ENCODE data around the gene STN1. TPM values are rescaled to one million over a fixed set of nuclear protein-coding genes. Genes with fewer than 3 reads are reported as not detected.

Gene STN1
- total RNA-seq, 2 experiments from 2014 or later: 34.4 to 37.4 TPM

GRCh38 chr10:103915796-103916195, 2.2 kb downstream of the STN1 start:
- CTCF ChIA-PET: interaction anchor here (1.2 to 1.8 kb wide), 3 partner anchors 28 to 359 kb away, joined by 3 to 8 read pairs (median 5); partner anchors contain the start of gene SFR1
- Mint-ChIP-seq H3K36me3 (ENCODE audit: low read depth) (peaks cover 39% of the 10 kb centered on the region), H3K9me3 (ENCODE audit: low read depth) (peaks cover 7% of the 10 kb centered on the region), H3K4me1 (peaks cover 56% of the 10 kb centered on the region), H3K27me3 (no peaks in the 10 kb centered on the region), H3K27ac (peak overlapping the region; percentile 90), H3K4me3 (peak overlapping the region; percentile 96)
- DNase-seq (peak; percentile 40), ATAC-seq (no peak)
- intact Hi-C loops (cut with DNase I, micrococcal nuclease): loop anchor here (1.0 to 10.0 kb wide), 5 partner anchors 7 to 1413 kb away; partner anchors contain the start of genes ACTR1A (in 1 of the 2), CFAP58 (in 1 of the 2), ITPRIP (in 1 of the 2) and SUFU (in 1 of the 2)
- POLR2A ChIA-PET: interaction anchor here (1.2 kb wide), 1 partner anchor 205 kb away, joined by 3 read pairs; no protein-coding TSS in a partner anchor

- Mint-ChIP-seq H3K9me3 (ENCODE audit: low read depth) (peaks cover 7% of the 10 kb centered on the region), H3K4me3 (no peak overlapping the region), H3K27me3 (no peaks in the 10 kb centered on the region), H3K4me1 (peaks cover 75% of the 10 kb centered on the region), H3K36me3 (ENCODE audit: low read depth) (peaks cover 42% of the 10 kb centered on the region), H3K27ac (peak overlapping the region; percentile 98)
- intact Hi-C loops (cut with DNase I, micrococcal nuclease): loop anchor here in 1 of 2 experiments (10.0 kb wide), 1 partner anchor 1268 kb away; the partner anchor contains the start of gene TRIM8
- POLR2A ChIA-PET: no interaction called here
- no peak for DNase-seq
- CTCF ChIA-PET: interaction anchor here (0.8 kb wide), 1 partner anchor 26 kb away, joined by 3 read pairs; no protein-coding TSS in a partner anchor
- ATAC-seq: no peak
These were observed 5.2 kb downstream of the STN1 start for GRCh38 chr10:103912759-103913158.

GRCh38 chr10:103911021-103911459, 6.9 kb downstream of the STN1 start:
- Mint-ChIP-seq H3K36me3 (ENCODE audit: low read depth) (peaks cover 37% of the 10 kb centered on the region), H3K4me1 (peaks cover 70% of the 10 kb centered on the region), H3K4me3 (peak overlapping the region; percentile 57), H3K9me3 (ENCODE audit: low read depth) (peaks cover 7% of the 10 kb centered on the region), H3K27ac (peak overlapping the region; percentile 98), H3K27me3 (no peaks in the 10 kb centered on the region)
- DNase-seq (peak; percentile 49), ATAC-seq (peak; percentile 42)
- intact Hi-C loops (cut with DNase I, micrococcal nuclease): loop anchor here (2.0 to 10.0 kb wide), 2 partner anchors 358 to 1266 kb away; partner anchors contain the start of genes GSTO2 (in 1 of the 2) and TRIM8 (in 1 of the 2)
- CTCF ChIA-PET: interaction anchor here (0.6 to 1.9 kb wide), 4 partner anchors 9 to 23 kb away, joined by 3 to 6 read pairs (median 4); no protein-coding TSS in a partner anchor
- POLR2A ChIA-PET: interaction anchor here (0.7 kb wide), 1 partner anchor 209 kb away, joined by 3 read pairs; no protein-coding TSS in a partner anchor

- ChIA-PET POLR2A (interaction anchor here (0.7 kb wide), 1 partner anchor 210 kb away, joined by 3 read pairs; no protein-coding TSS in a partner anchor), CTCF (interaction anchor here (0.7 to 3.2 kb wide), 5 partner anchors 8 to 23 kb away, joined by 4 to 24 read pairs (median 6); no protein-coding TSS in a partner anchor)
- intact Hi-C loops (cut with DNase I, micrococcal nuclease): loop anchor here (2.0 to 10.0 kb wide), 2 partner anchors 358 to 1266 kb away; partner anchors contain the start of genes GSTO2 (in 1 of the 2) and TRIM8 (in 1 of the 2)
- peak; percentile 14 for ATAC-seq
- Mint-ChIP-seq H3K27me3 (no peaks in the 10 kb centered on the region), H3K4me1 (peaks cover 66% of the 10 kb centered on the region), H3K36me3 (ENCODE audit: low read depth) (peaks cover 32% of the 10 kb centered on the region), H3K9me3 (ENCODE audit: low read depth) (peaks cover 7% of the 10 kb centered on the region), H3K27ac (peak overlapping the region; percentile 98), H3K4me3 (peak overlapping the region; percentile 57)
- no peak for DNase-seq
These were observed 7.5 kb downstream of the STN1 start for GRCh38 chr10:103910442-103911012.

GRCh38 chr10:103905441-103905840, 12.5 kb downstream of the STN1 start:
- H3K36me3 Mint-ChIP-seq (ENCODE audit: low read depth): peaks cover 22% of the 10 kb centered on the region
- H3K27me3 Mint-ChIP-seq: no peaks in the 10 kb centered on the region
- no peaks in the 10 kb centered on the region for H3K9me3 Mint-ChIP-seq (ENCODE audit: low read depth)
- intact Hi-C loops (cut with DNase I, micrococcal nuclease): no loop called here
- CTCF ChIA-PET: no interaction called here
- DNase-seq (no peak), ATAC-seq (no peak)
- peaks cover 54% of the 10 kb centered on the region for H3K4me1 Mint-ChIP-seq
- no peak overlapping the region for H3K27ac Mint-ChIP-seq
- no peak overlapping the region for H3K4me3 Mint-ChIP-seq
- POLR2A ChIA-PET: no interaction called here

GRCh38 chr10:103901299-103901698, 16.7 kb downstream of the STN1 start:
- Mint-ChIP-seq H3K27me3 (no peaks in the 10 kb centered on the region), H3K36me3 (ENCODE audit: low read depth) (peaks cover 34% of the 10 kb centered on the region), H3K4me3 (no peak overlapping the region), H3K27ac (no peak overlapping the region), H3K4me1 (peaks cover 34% of the 10 kb centered on the region), H3K9me3 (ENCODE audit: low read depth) (no peaks in the 10 kb centered on the region)
- ChIA-PET POLR2A (no interaction called here), CTCF (interaction anchor here (0.6 to 3.8 kb wide), 7 partner anchors 8 to 464 kb away, joined by 3 to 14 read pairs (median 6); no protein-coding TSS in a partner anchor)
- intact Hi-C loops (cut with DNase I, micrococcal nuclease): no loop called here
- ATAC-seq (peak; percentile 83), DNase-seq (no peak)

- H3K27ac Mint-ChIP-seq: no peak overlapping the region
- ChIA-PET CTCF (interaction anchor here (0.8 to 3.8 kb wide), 5 partner anchors 9 to 174 kb away, joined by 3 to 14 read pairs (median 4); no protein-coding TSS in a partner anchor), POLR2A (interaction anchor here (1.0 kb wide), 1 partner anchor 14 kb away, joined by 3 read pairs; no protein-coding TSS in a partner anchor)
- peaks cover 34% of the 10 kb centered on the region for H3K36me3 Mint-ChIP-seq (ENCODE audit: low read depth)
- no peak overlapping the region for H3K4me3 Mint-ChIP-seq
- no peak for DNase-seq
- H3K9me3 Mint-ChIP-seq (ENCODE audit: low read depth): no peaks in the 10 kb centered on the region
- H3K4me1 Mint-ChIP-seq: peaks cover 43% of the 10 kb centered on the region
- intact Hi-C loops (cut with DNase I, micrococcal nuclease): no loop called here
- ATAC-seq: no peak
- H3K27me3 Mint-ChIP-seq: no peaks in the 10 kb centered on the region
These were observed 18.7 kb downstream of the STN1 start for GRCh38 chr10:103899312-103899711.

- no peak for DNase-seq
- H3K27me3 Mint-ChIP-seq: no peaks in the 10 kb centered on the region
- H3K36me3 Mint-ChIP-seq (ENCODE audit: low read depth): peaks cover 31% of the 10 kb centered on the region
- ChIA-PET POLR2A (no interaction called here), CTCF (interaction anchor here (0.9 to 1.6 kb wide), 2 partner anchors 9 to 17 kb away, joined by 3 to 5 read pairs; no protein-coding TSS in a partner anchor)
- H3K4me1 Mint-ChIP-seq: peaks cover 50% of the 10 kb centered on the region
- intact Hi-C loops (cut with DNase I, micrococcal nuclease): no loop called here
- no peaks in the 10 kb centered on the region for H3K9me3 Mint-ChIP-seq (ENCODE audit: low read depth)
- no peak overlapping the region for H3K27ac Mint-ChIP-seq
- no peak for ATAC-seq
- H3K4me3 Mint-ChIP-seq: no peak overlapping the region
These were observed 20.7 kb downstream of the STN1 start for GRCh38 chr10:103897241-103897774.

- POLR2A ChIA-PET: no interaction called here
- Mint-ChIP-seq H3K4me3 (no peak overlapping the region), H3K4me1 (peaks cover 42% of the 10 kb centered on the region), H3K9me3 (ENCODE audit: low read depth) (no peaks in the 10 kb centered on the region), H3K27me3 (no peaks in the 10 kb centered on the region), H3K36me3 (ENCODE audit: low read depth) (peaks cover 38% of the 10 kb centered on the region), H3K27ac (peak overlapping the region; percentile 84)
- ATAC-seq: no peak
- CTCF ChIA-PET: no interaction called here
- DNase-seq: no peak
- intact Hi-C loops (cut with DNase I, micrococcal nuclease): no loop called here
These were observed 21.8 kb downstream of the STN1 start for GRCh38 chr10:103896225-103896624.

GRCh38 chr10:103895411-103896186, 22.4 kb downstream of the STN1 start:
- Mint-ChIP-seq H3K4me3 (no peak overlapping the region), H3K27ac (peak overlapping the region; percentile 84), H3K36me3 (ENCODE audit: low read depth) (peaks cover 40% of the 10 kb centered on the region), H3K9me3 (ENCODE audit: low read depth) (no peaks in the 10 kb centered on the region), H3K4me1 (peaks cover 39% of the 10 kb centered on the region), H3K27me3 (no peaks in the 10 kb centered on the region)
- DNase-seq (peak; percentile 22), ATAC-seq (peak; percentile 82)
- intact Hi-C loops (cut with DNase I, micrococcal nuclease): no loop called here
- CTCF ChIA-PET: interaction anchor here (1.0 to 1.4 kb wide), 2 partner anchors 182 to 225 kb away, joined by 3 to 4 read pairs; no protein-coding TSS in a partner anchor
- POLR2A ChIA-PET: no interaction called here

GRCh38 chr10:103894441-103894864, 23.5 kb downstream of the STN1 start:
- ChIA-PET POLR2A (no interaction called here), CTCF (interaction anchor here (0.7 to 1.9 kb wide), 7 partner anchors 9 to 226 kb away, joined by 3 to 8 read pairs (median 4); no protein-coding TSS in a partner anchor)
- H3K27me3 Mint-ChIP-seq: no peaks in the 10 kb centered on the region
- H3K9me3 Mint-ChIP-seq (ENCODE audit: low read depth): no peaks in the 10 kb centered on the region
- H3K4me3 Mint-ChIP-seq: no peak overlapping the region
- H3K4me1 Mint-ChIP-seq: peaks cover 47% of the 10 kb centered on the region
- ATAC-seq (no peak), DNase-seq (no peak)
- intact Hi-C loops (cut with DNase I, micrococcal nuclease): no loop called here
- H3K36me3 Mint-ChIP-seq (ENCODE audit: low read depth): peaks cover 37% of the 10 kb centered on the region
- H3K27ac Mint-ChIP-seq: peak overlapping the region; percentile 84
